Measurements from ENCODE around the gene CDH26. TPM values are rescaled to one million over a fixed set of nuclear protein-coding genes. Genes with fewer than 3 reads are reported as not detected.
"Not testable (repeated sequence)": the region's sequence is repeated elsewhere in the genome, so short reads cannot be mapped to it uniquely, and the experiment has no call there.

CDH26 gene
- total RNA-seq, 1 donor from 2014 or later: not detected

GRCh38 chr20:59940129-59940955 is 17.9 kb upstream of the CDH26 start, which contains the start of the genes FAM217B and PPP1R3D:
FAM217B (plus strand) TSS chr20:59940389; CDS start chr20:59943944, 3,555 bp downstream.
PPP1R3D (minus strand) TSS chr20:59940305; CDS start chr20:59939931, 374 bp downstream.
- DNase-seq (ENCODE audit: extremely low read depth, low read depth, low spot score): peak; percentile 55

GRCh38 chr20:59940956-59941294 is 17.3 kb upstream of the CDH26 start:
- DNase-seq (ENCODE audit: extremely low read depth, low read depth, low spot score): no peak

GRCh38 chr20:59942245-59942644 is 16.0 kb upstream of the CDH26 start:
- no peak for DNase-seq (ENCODE audit: extremely low read depth, low read depth, low spot score)

GRCh38 chr20:59944726-59945125 is 13.5 kb upstream of the CDH26 start:
- no peak for DNase-seq (ENCODE audit: extremely low read depth, low read depth, low spot score)

- DNase-seq (ENCODE audit: extremely low read depth, low read depth, low spot score): no peak
Observed at GRCh38 chr20:59945175-59945574, 13.0 kb upstream of the CDH26 start.

GRCh38 chr20:59945731-59946130 is 12.5 kb upstream of the CDH26 start:
- no peak for DNase-seq (ENCODE audit: extremely low read depth, low read depth, low spot score)

GRCh38 chr20:59947376-59947775 is 10.8 kb upstream of the CDH26 start:
- no peak for DNase-seq (ENCODE audit: extremely low read depth, low read depth, low spot score)

GRCh38 chr20:59948212-59948611 is 10.0 kb upstream of the CDH26 start:
- DNase-seq (ENCODE audit: extremely low read depth, low read depth, low spot score): no peak

- no peak for DNase-seq (ENCODE audit: extremely low read depth, low read depth, low spot score)
Observed at GRCh38 chr20:59948828-59949720, 9.1 kb upstream of the CDH26 start.

- DNase-seq (ENCODE audit: extremely low read depth, low read depth, low spot score): no peak
Observed at GRCh38 chr20:59949911-59950310, 8.3 kb upstream of the CDH26 start.

- DNase-seq (ENCODE audit: extremely low read depth, low read depth, low spot score): no peak
Observed at GRCh38 chr20:59954718-59955117, 3.5 kb upstream of the CDH26 start.

GRCh38 chr20:59955131-59955796 is 3.0 kb upstream of the CDH26 start:
- DNase-seq (ENCODE audit: extremely low read depth, low read depth, low spot score): no peak

GRCh38 chr20:59957568-59957967 is 655 bp upstream of the CDH26 start:
- DNase-seq (ENCODE audit: extremely low read depth, low read depth, low spot score): not testable (repeated sequence)

GRCh38 chr20:59958626-59959025 is 403 bp downstream of the CDH26 start:
- no peak for DNase-seq (ENCODE audit: extremely low read depth, low read depth, low spot score)

GRCh38 chr20:59961423-59961822 is 3.2 kb downstream of the CDH26 start:
- no peak for DNase-seq (ENCODE audit: extremely low read depth, low read depth, low spot score)

- DNase-seq (ENCODE audit: extremely low read depth, low read depth, low spot score): no peak
Observed at GRCh38 chr20:59962155-59962554, 3.9 kb downstream of the CDH26 start.

- no peak for DNase-seq (ENCODE audit: extremely low read depth, low read depth, low spot score)
Observed at GRCh38 chr20:59966428-59966827, 8.2 kb downstream of the CDH26 start.

GRCh38 chr20:59971428-59971827 is 13.2 kb downstream of the CDH26 start:
- DNase-seq (ENCODE audit: extremely low read depth, low read depth, low spot score): no peak

GRCh38 chr20:59972037-59972801 is 14.0 kb downstream of the CDH26 start:
- DNase-seq (ENCODE audit: extremely low read depth, low read depth, low spot score): no peak

- no peak for DNase-seq (ENCODE audit: extremely low read depth, low read depth, low spot score)
Observed at GRCh38 chr20:59976156-59976782, 18.0 kb downstream of the CDH26 start.

Measured in glomerular endothelial cell (primary cell).